Activated T-cell treated with anti-CD3 and anti-CD28 coated beads for 48 hours (primary cell): ENCODE results near the gene ITIH2.

Experiments used
- DNase-seq: peaks from one replicate; pipeline ENCODE4 v3.0.0-alpha.2; 2020; ENCODE audit warnings: low read depth

ITIH2 gene

GRCh38 chr10:7795605-7796004 lies 92.5 kb downstream of the ITIH2 start:
- DNase-seq = no peak

DNA sequence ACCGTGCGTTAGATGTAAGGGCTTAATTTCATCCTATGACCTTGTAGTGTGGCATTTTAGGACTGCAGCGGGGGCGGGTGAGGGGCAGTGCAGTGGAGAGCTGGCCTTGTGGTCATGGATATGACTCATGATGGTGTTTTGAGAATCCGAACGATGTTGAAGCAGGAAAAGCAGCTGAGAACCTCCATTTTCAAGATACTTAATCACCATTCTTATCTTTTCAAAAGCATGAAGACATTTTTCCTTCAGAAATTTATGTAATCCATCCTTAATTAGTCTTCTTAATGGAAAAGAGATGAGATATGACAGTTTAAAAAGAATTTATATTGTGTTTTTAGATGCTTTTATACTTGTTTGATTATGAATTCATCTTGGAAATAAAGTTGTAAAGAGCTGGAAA lies 94.5 kb downstream of the ITIH2 start:
- DNase-seq = no peak
